Gastroesophageal sphincter (tissue), 3 donors: Measurements from ENCODE around the gene FXYD5.

ENCODE experiments used
- CTCF ChIP-seq, 4 experiments: fragments of 200-600 bp in 2 of 4; fragments of 450-650 bp in 2 of 4; sonication (generic) in 1 of 4; IDR thresholded peaks; one replicate each; pipeline ENCODE4 v1.5.1; 2017 to 2019; ENCODE audit warnings: antibody characterized with exemption in 4 of 4, mild to moderate bottlenecking in 2 of 4, moderate library complexity in 2 of 4
- EP300 ChIP-seq: sonication (generic); formaldehyde crosslinking; IDR thresholded peaks from one replicate; pipeline ENCODE4 v1.6.1; 2017; ENCODE audit warnings: antibody characterized with exemption, mild to moderate bottlenecking
- POLR2A ChIP-seq, 2 donors: fragments of 450-650 bp; IDR thresholded peaks; one replicate each; pipeline ENCODE4 v1.6.1; 2017; ENCODE audit warnings: antibody characterized with exemption in 2 of 2, mild to moderate bottlenecking in 2 of 2, moderate library complexity in 1 of 2
- POLR2AphosphoS5 ChIP-seq: sonication (generic); formaldehyde crosslinking; IDR thresholded peaks from one replicate; pipeline ENCODE4 v1.6.1; 2017; ENCODE audit warnings: antibody characterized with exemption

- TF ChIP-seq EP300, result no peak
- no peak for TF ChIP-seq CTCF (IDR thresholded peaks at IDR 0.05)
- TF ChIP-seq POLR2AphosphoS5, result no peak
- TF ChIP-seq POLR2A (IDR thresholded peaks at IDR 0.05), result no peak
Measured at GRCh38 chr19:35168196-35168595, 13.7 kb downstream of the FXYD5 start.
